SK-N-SH (cell line): Measurements from ENCODE around the gene CUEDC1. TPM values are rescaled to one million over a fixed set of nuclear protein-coding genes. Genes with fewer than 3 reads are reported as not detected.

Experiments used
- CTCF ChIA-PET: fragments of 300-600, 350-600 bp; formaldehyde crosslinking; extraction: SDS; loops from one replicate; lab custom pipeline; 2021; lab: Yijun Ruan, JAX
- POLR2A ChIA-PET: fragments of 350-600 bp; sonication (Branson Sonifier 250); formaldehyde crosslinking; extraction: SDS; loops from one replicate; lab custom pipeline; 2020; ENCODE audit warnings: antibody characterized with exemption, inconsistent platforms; lab: Yijun Ruan, JAX
- DNase-seq: peaks from one replicate; pipeline ENCODE4 v3.0.0; 2012
- H2AFZ ChIP-seq: fragments of 200-600 bp; sonication (generic); 2 replicates; pipeline ENCODE4 v1.8.1; 2016; ENCODE audit warnings: antibody characterized with exemption, mild to moderate bottlenecking, low read depth
- H3F3A ChIP-seq: fragments of 200-600 bp; sonication (generic); replicated peaks from 2 replicates; pipeline ENCODE3; 2016; ENCODE audit warnings: antibody characterized with exemption, mild to moderate bottlenecking; ENCODE audit not compliant: insufficient read depth
- H3K27ac ChIP-seq, 2 experiments: fragments of 200-500 bp in 1 of 2; fragments of 200-600 bp in 1 of 2; sonication (Bioruptor generic) in 1 of 2; sonication (generic), shearing (Covaris generic) in 1 of 2; 2 replicates each; pipeline versions ENCODE4 v1.5.1 to v1.6.1; 2014 to 2016; ENCODE audit warnings: low read depth in 2 of 2, inconsistent platforms in 1 of 2, low read length in 1 of 2, mild to moderate bottlenecking in 1 of 2, mixed read lengths in 1 of 2
- H3K27me3 ChIP-seq: fragments of 200-600 bp; sonication (generic), shearing (Covaris generic); 2 replicates; pipeline ENCODE4 v1.6.1; 2016; ENCODE audit warnings: mixed run types; ENCODE audit not compliant: insufficient read depth
- H3K36me3 ChIP-seq, 2 experiments: fragments of 200-500 bp in 1 of 2; fragments of 200-600 bp in 1 of 2; sonication (Bioruptor generic) in 1 of 2; sonication (generic) in 1 of 2; replicated peaks in 1 of 2; 2 replicates each; pipeline versions ENCODE3 to v1.5.1; 2014 to 2016; ENCODE audit warnings: low read length in 1 of 2, mild to moderate bottlenecking in 1 of 2; ENCODE audit not compliant: insufficient read depth in 2 of 2, control insufficient read depth in 1 of 2
- H3K4me1 ChIP-seq, 2 experiments: fragments of 200-500 bp in 1 of 2; fragments of 200-600 bp in 1 of 2; sonication (Bioruptor generic) in 1 of 2; sonication (generic), shearing (Covaris generic) in 1 of 2; 2 replicates each; pipeline versions ENCODE4 v1.5.1 to v1.6.1; 2014 to 2016; ENCODE audit warnings: low read depth in 1 of 2, low read length in 1 of 2, mixed run types in 1 of 2; ENCODE audit not compliant: insufficient read depth in 2 of 2, control insufficient read depth in 1 of 2
- H3K4me2 ChIP-seq: fragments of 200-600 bp; sonication (generic), shearing (Covaris generic); 2 replicates; pipeline ENCODE4 v1.6.1; 2017; ENCODE audit warnings: mixed run types
- H3K4me3 ChIP-seq, 2 experiments: fragments of 200-500 bp in 1 of 2; fragments of 200-600 bp in 1 of 2; sonication (Bioruptor generic) in 1 of 2; sonication (generic), shearing (Covaris generic) in 1 of 2; 2 replicates each; pipeline versions ENCODE4 v1.5.1 to v1.8.1; 2014 to 2016; ENCODE audit warnings: low read depth in 2 of 2, inconsistent platforms in 1 of 2, low read length in 1 of 2, mild to moderate bottlenecking in 1 of 2, mixed read lengths in 1 of 2, moderate library complexity in 1 of 2
- H3K79me2 ChIP-seq: fragments of 200-600 bp; sonication (generic); 2 replicates; pipeline ENCODE4 v1.8.1; 2017; ENCODE audit warnings: mild to moderate bottlenecking; ENCODE audit not compliant: insufficient read depth
- H3K9ac ChIP-seq: fragments of 200-600 bp; sonication (generic); 2 replicates; pipeline ENCODE4 v1.6.1; 2017; ENCODE audit warnings: mixed run types
- H3K9me2 ChIP-seq: fragments of 200-600 bp; sonication (generic); 2 replicates; pipeline ENCODE4 v1.6.1; 2017; ENCODE audit warnings: mixed run types
- H3K9me3 ChIP-seq: fragments of 200-600 bp; sonication (generic); 2 replicates; pipeline ENCODE4 v1.6.1; 2017; ENCODE audit warnings: mixed run types, mild to moderate bottlenecking, moderate library complexity
- H4K20me1 ChIP-seq: fragments of 200-600 bp; sonication (generic); 2 replicates; pipeline ENCODE4 v1.6.1; 2017; ENCODE audit warnings: mild to moderate bottlenecking, mixed run types; ENCODE audit not compliant: insufficient read depth
- EP300 ChIP-seq, 2 experiments: IDR thresholded peaks; 2 replicates each; pipeline versions ENCODE4 v1.4.0 to v1.6.1; 2012; ENCODE audit warnings: borderline replicate concordance in 1 of 2, low read depth in 1 of 2, low read length in 1 of 2
- GATA2 ChIP-seq: sonication (generic); formaldehyde crosslinking; IDR thresholded peaks from 2 replicates; pipeline ENCODE4 v1.5.0; 2020; ENCODE audit warnings: mild to moderate bottlenecking, missing genetic modification reagents
- JUND ChIP-seq: IDR thresholded peaks from 2 replicates; pipeline ENCODE4 v1.4.0; 2012
- NFIC ChIP-seq: IDR thresholded peaks from 2 replicates; pipeline ENCODE4 v1.4.0; 2012; ENCODE audit warnings: borderline replicate concordance
- POLR2AphosphoS5 ChIP-seq: IDR thresholded peaks from 2 replicates; pipeline ENCODE4 v1.6.1; 2012; ENCODE audit warnings: low read depth, low read length
- RAD21 ChIP-seq: IDR thresholded peaks from 2 replicates; pipeline ENCODE4 v1.6.1; 2012; ENCODE audit warnings: mild to moderate bottlenecking, low read length
- RCOR1 ChIP-seq: fragments of 150-350 bp; IDR thresholded peaks from 2 replicates; pipeline ENCODE4 v1.6.1; 2017; ENCODE audit warnings: antibody characterized with exemption, low read length
- TAF1 ChIP-seq: IDR thresholded peaks from 2 replicates; pipeline ENCODE4 v1.6.1; 2012; ENCODE audit warnings: low read depth, mild to moderate bottlenecking, low read length, moderate library complexity, borderline replicate concordance
- TCF12 ChIP-seq: IDR thresholded peaks from 2 replicates; pipeline ENCODE4 v1.4.0; 2012
- WGBS: methylation state at CpG from one replicate; pipeline ENCODE4 v1.1.6; 2017; ENCODE audit warnings: low lambda C conversion rate; 5-methylcytosine and 5-hydroxymethylcytosine counted together
- polyA plus RNA-seq, 3 experiments: library from polyadenylated mRNA; depleted of rRNA; stranded (reverse); fragments of >200 nt; gene quantifications; 2 replicates each; pipeline ENCODE4 v1.2.3, GENCODE V29; 2012
- TF ChIP-seq, protein P1 (sequence below): IDR thresholded peaks from 2 replicates; pipeline ENCODE4 v1.4.0; 2012; ENCODE audit warnings: low read depth, borderline replicate concordance
- TF ChIP-seq, protein P2 (sequence below): fragments of 150-350 bp; IDR thresholded peaks from 2 replicates; pipeline ENCODE4 v1.6.1; 2016; ENCODE audit warnings: mild to moderate bottlenecking, low read depth, low read length

The CUEDC1 gene
- polyA plus RNA-seq, 1 of the 3 experiments (the other 2 are of a cell fraction), result 58.9 TPM

DNA sequence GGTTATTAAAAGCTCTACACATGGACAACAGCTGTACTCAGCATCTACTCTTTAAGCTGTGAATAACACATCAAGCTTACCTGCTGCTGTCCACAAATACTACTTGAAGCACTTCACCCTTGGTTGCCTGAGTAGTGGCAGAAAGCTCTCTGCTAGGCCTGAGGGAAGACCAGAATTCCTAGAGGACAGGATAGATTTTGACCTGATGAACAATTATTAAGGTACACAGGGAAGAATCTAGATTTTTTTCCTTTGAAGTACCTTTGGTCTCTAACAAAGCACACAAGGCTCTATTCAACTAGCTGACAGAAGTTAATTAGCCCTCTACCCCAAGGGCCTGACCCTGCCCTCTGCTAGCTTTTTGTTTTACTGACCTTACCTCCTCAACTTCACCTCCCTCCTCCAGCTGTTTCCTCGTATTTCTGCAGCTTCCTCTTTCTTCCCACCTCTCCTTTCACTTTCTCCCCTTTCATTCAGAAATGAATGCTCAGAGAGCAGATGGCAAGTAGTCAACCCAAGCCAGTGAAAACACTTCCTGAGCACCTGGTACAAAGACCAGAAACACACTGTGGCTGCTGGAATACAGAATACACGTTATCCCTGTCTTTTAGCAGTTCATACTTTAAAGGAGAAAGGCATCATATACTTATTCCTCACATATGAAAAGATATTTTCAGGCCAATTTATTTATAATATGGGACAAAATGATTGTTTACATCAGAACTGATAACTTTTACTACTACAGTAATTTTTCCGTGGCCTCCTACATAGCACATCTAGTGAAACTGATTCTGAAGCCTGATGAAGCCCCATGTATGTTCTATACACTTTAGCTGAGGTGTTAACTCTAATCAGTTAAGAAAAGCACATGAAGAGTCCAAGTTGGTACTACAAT is 38.5 kb upstream of the CUEDC1 start:
- Histone ChIP-seq H3K9me2 (no peaks in the 10 kb centered on the region), H3K4me3 (no peak overlapping the region), H3K27ac (peak overlapping the region in 1 of 2 experiments; percentile 39; a peak in 1 of 4 replicates), H3F3A (peaks cover 80% of the 10 kb centered on the region), H3K4me1 (peaks cover 4 to 23% of the 10 kb centered on the region in 2 experiments; a peak in 2 of 4 replicates), H3K27me3 (no peaks in the 10 kb centered on the region), H4K20me1 (no peaks in the 10 kb centered on the region), H3K79me2 (peaks cover 8% of the 10 kb centered on the region), H3K9ac (no peak overlapping the region), H3K4me2 (no peak overlapping the region), H3K9me3 (no peaks in the 10 kb centered on the region), H2AFZ (no peak overlapping the region), H3K36me3 (peaks cover 19 to 27% of the 10 kb centered on the region in 2 experiments)
- POLR2A ChIA-PET, result interaction anchor here (0.6 to 5.0 kb wide), 8 partner anchors 14 to 257 kb away, joined by 3 to 36 read pairs (median 4); partner anchors contain the start of genes DYNLL2 and SRSF1
- CTCF ChIA-PET, result interaction anchor here (1.0 to 20.5 kb wide), 15 partner anchors 8 to 872 kb away, joined by 3 to 1002 read pairs (median 7); partner anchors contain the start of genes MRPS23 and SRSF1
- no peak for DNase-seq
- TF ChIP-seq RCOR1 (no peak), TCF12 (no peak; the same call in 1 of the 2 replicates), POLR2AphosphoS5 (peak; percentile 52), NFIC (no peak)
- WGBS, result 72% methylated on average over 3 of the region's 3 CpGs

DNA sequence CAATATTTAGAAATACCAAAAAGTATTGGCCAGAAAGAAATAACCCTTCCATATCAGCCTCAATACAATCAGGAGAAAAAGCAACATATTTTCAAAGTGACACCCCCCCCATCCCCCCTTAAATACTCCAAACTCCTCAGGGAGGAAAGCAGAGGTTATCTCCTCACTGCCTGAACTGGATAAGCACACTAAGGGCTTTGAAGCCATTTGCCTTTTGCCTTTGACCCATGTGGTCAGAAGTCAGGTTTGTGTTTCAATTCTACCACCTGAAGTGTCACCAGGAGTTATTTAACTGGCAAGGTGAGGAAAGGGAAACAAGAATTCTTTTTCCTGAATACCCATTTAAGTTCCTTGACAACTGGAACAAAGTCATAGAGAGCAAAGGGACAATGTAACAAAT is 36.3 kb upstream of the CUEDC1 start:
- no peak overlapping the region for H2AFZ ChIP-seq
- no peak overlapping the region for H3K27ac ChIP-seq
- H3K36me3 ChIP-seq, result peaks cover 0 to 7% of the 10 kb centered on the region in 2 experiments
- H3K4me3 ChIP-seq, result no peak overlapping the region
- no peak overlapping the region for H3K9ac ChIP-seq
- peaks cover 12% of the 10 kb centered on the region for H3K79me2 ChIP-seq
- TF ChIP-seq RAD21 (no peak), TAF1 (0 out of 2 replicates have a peak, but pooled peaks have one; percentile 16), TCF12 (no peak), JUND (no peak), EP300 (IDR thresholded peaks at IDR 0.05; ENCODE audit: borderline replicate concordance in 1 of 2, low read depth in 1 of 2, low read length in 1 of 2) (no peak), GATA2 (CRISPR knock-in tag) (no peak)
- TF ChIP-seq, protein P1, sequence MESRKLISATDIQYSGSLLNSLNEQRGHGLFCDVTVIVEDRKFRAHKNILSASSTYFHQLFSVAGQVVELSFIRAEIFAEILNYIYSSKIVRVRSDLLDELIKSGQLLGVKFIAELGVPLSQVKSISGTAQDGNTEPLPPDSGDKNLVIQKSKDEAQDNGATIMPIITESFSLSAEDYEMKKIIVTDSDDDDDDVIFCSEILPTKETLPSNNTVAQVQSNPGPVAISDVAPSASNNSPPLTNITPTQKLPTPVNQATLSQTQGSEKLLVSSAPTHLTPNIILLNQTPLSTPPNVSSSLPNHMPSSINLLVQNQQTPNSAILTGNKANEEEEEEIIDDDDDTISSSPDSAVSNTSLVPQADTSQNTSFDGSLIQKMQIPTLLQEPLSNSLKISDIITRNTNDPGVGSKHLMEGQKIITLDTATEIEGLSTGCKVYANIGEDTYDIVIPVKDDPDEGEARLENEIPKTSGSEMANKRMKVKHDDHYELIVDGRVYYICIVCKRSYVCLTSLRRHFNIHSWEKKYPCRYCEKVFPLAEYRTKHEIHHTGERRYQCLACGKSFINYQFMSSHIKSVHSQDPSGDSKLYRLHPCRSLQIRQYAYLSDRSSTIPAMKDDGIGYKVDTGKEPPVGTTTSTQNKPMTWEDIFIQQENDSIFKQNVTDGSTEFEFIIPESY, result no peak
- TF ChIP-seq, protein P2, sequence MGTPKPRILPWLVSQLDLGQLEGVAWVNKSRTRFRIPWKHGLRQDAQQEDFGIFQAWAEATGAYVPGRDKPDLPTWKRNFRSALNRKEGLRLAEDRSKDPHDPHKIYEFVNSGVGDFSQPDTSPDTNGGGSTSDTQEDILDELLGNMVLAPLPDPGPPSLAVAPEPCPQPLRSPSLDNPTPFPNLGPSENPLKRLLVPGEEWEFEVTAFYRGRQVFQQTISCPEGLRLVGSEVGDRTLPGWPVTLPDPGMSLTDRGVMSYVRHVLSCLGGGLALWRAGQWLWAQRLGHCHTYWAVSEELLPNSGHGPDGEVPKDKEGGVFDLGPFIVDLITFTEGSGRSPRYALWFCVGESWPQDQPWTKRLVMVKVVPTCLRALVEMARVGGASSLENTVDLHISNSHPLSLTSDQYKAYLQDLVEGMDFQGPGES, result no peak
- H3F3A ChIP-seq, result peaks cover 74% of the 10 kb centered on the region
- 0 out of 2 replicates have a peak, but pooled peaks cover under 1% of the 10 kb centered on the region for H4K20me1 ChIP-seq
- no peaks in the 10 kb centered on the region for H3K9me3 ChIP-seq
- POLR2A ChIA-PET, result no interaction called here
- peaks cover 4 to 27% of the 10 kb centered on the region in 2 experiments; a peak in 2 of 4 replicates for H3K4me1 ChIP-seq
- DNase-seq, result no peak
- H3K9me2 ChIP-seq, result no peaks in the 10 kb centered on the region
- no peak overlapping the region for H3K4me2 ChIP-seq
- no peaks in the 10 kb centered on the region for H3K27me3 ChIP-seq
- CTCF ChIA-PET, result interaction anchor here (1.0 to 20.5 kb wide), 7 partner anchors 8 to 131 kb away, joined by 3 to 1002 read pairs (median 5); partner anchors contain the start of gene MRPS23
